ENCODE data around the gene RAB13. TPM values are rescaled to one million over a fixed set of nuclear protein-coding genes. Genes with fewer than 3 reads are reported as not detected.

RAB13 gene
- total RNA-seq, 1 experiment from 2014 or later, result 18.5 TPM

DNA sequence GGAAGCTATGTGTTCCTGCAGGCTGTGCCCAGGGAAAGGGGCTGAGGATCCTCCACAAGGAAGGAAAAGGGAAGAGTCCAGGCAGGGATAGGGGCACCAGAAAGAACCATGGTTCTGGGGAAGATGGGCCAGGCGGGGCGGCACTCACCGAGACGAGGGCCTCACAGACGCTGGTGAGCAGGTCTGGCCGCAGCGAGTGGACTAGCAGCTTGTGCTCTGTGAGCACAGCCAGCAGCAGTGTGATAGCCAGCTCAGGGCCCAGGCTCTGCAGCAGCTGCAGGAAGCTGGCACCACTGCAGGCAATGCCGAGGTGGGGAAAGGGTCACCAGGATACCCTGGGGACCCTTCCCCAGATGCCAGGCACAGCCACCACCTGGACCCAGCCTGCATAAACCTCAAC, 45.4 kb downstream of the RAB13 start:
- no peak for DNase-seq (ENCODE audit: low spot score)
- in situ Hi-C loops (cut with HindIII; ENCODE audit: low sequenced_read_pairs), result loop anchor here (25.0 kb wide), 1 partner anchor 128 kb away; no protein-coding TSS in a partner anchor

DNA sequence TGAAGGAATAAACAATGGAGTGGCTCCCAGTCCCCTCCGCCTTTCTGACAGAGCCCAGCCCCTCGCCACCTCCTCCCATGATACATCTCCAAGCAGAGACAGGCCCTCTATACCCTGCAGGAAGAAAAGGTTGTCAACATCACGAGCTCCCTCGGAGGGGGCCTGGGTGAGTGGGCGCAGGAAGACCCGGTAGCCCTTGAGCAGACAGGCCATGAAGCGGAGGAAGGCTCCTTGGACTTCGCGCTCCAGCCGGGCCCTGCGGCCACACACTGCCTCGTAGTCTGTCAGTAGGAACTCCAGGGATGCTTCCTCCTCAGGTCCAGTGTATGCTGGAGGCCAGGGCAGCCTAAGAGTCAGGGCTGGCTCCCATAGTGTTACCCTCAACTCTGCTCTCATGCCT, 46.7 kb downstream of the RAB13 start:
- DNase-seq (ENCODE audit: low spot score), result no peak
- in situ Hi-C loops (cut with HindIII; ENCODE audit: low sequenced_read_pairs), result loop anchor here (25.0 kb wide), 1 partner anchor 127 kb away; no protein-coding TSS in a partner anchor

DNA sequence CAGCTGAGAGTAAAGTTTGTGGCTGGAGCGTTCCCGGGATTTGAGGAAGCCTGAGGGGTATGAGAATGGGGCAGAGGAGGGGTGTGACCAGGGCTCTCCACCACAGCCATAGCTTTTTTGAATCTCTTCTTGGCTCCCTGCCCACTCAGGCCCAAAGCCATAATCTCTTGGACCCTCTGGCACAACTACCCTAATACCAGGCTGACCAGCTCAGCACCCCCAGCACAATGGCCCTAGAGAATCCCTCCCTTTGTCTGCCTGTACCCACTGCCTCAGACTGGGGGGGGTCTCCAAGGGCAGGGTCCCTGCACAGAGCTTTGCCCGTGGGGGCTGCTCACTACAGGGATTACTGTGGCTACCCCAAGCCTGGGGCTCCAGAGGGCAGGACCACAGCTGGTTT, 47.1 kb downstream of the RAB13 start:
- DNase-seq (ENCODE audit: low spot score), result no peak
- in situ Hi-C loops (cut with HindIII; ENCODE audit: low sequenced_read_pairs), result loop anchor here (25.0 kb wide), 1 partner anchor 127 kb away; no protein-coding TSS in a partner anchor

DNA sequence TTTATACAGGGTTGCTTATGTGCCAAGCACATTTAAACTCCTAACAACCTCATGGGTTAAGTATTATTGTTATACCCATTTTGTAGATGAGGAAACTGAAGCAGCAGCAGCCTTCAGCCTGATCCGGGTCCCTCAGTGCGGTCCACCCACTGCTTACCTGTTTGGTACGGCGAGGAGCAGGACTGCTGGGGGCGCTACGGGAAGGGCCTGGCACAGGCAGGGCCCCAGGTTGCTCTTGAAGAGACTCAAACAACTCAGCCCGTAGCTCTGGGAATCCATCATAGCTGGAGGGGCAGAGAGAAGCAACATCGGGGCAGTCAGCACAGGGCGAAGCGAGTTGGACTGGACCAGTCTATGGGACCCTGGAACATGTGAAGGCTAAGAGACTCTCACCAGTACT, 48.8 kb downstream of the RAB13 start:
- in situ Hi-C loops (cut with HindIII; ENCODE audit: low sequenced_read_pairs), result loop anchor here (25.0 kb wide), 1 partner anchor 125 kb away; no protein-coding TSS in a partner anchor
- DNase-seq (ENCODE audit: low spot score), result no peak

DNA sequence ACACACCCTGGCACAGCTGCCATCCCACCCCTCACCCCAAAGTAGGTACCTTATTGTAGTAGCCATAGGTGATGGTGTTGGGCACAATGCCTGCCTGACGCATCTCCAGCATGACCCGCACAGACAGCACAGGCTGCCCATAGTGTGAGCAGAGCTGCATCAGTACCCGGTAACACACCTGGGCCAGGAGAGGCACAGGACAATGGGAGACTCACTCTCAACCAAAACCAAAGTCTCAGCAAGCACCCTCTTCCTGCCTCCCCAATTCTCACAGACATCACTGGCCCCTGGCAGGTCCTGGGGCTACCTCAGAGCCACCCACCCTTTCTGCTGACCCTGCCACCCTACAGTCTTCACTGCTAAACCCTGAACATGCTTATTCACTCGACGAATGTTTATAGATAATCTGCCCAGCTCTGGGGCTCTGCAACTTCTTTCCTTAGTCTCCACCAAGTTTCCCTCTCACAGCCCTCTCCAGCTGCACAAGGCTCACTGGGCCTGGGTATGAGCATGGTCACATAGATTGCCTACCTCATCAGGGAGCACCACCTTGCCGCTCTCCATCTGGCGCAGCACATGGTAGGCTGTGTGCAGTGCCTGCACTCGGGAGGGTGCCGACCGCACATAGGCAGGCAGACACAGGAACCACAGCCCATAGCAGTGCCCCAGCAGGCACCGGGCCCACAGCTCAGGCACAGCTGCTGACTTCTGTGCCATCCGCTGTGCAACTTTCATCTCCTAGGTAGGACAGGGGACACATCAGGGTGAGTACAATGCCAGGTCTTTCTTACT, 49.9 kb downstream of the RAB13 start:
- in situ Hi-C loops (cut with HindIII; ENCODE audit: low sequenced_read_pairs), result loop anchor here (25.0 kb wide), 1 partner anchor 124 kb away; no protein-coding TSS in a partner anchor
- DNase-seq (ENCODE audit: low spot score), result peak; percentile 68

DNA sequence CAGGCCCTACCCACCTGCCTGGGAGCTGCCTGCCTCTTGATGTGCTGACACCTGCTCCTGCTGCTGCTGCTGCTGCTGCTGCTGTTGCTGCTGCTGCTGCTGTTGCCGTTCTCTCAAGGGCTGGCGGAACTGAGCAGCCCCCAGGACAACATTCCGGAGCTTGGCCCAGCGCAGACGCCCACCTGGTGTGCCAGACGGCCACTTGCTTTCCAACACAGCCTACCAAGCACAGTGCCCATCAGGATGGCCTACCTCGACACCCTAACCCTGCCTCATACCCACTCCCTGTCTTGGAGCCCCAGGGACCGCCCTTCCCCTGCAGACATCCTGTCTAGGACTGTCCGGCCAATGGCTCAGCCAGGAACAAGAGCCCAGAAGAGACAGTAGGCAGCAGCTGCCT, 51.4 kb downstream of the RAB13 start:
- no peak for DNase-seq (ENCODE audit: low spot score)
- in situ Hi-C loops (cut with HindIII; ENCODE audit: low sequenced_read_pairs), result loop anchor here (25.0 kb wide), 1 partner anchor 122 kb away; no protein-coding TSS in a partner anchor

DNA sequence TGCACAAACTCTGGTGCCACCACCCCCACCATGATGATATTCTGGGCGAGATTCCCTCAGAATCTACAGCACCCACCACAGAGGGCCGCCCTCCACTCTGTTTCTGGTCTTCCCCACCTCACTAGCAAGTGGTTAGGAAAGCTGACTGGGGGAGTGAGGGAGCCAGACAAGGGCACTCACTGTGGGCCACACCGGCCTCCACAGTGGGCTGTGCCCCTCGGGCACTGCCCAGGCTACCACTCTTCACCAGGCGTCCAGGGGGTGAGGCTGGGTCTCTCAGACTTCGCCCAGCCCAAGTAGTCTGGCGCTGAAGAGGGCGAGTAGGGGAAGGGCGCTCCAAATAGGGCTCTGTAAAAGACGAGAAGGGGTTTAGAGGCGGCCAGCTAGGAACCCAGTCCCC, 52.2 kb downstream of the RAB13 start:
- no peak for DNase-seq (ENCODE audit: low spot score)
- in situ Hi-C loops (cut with HindIII; ENCODE audit: low sequenced_read_pairs), result loop anchor here (25.0 kb wide), 1 partner anchor 122 kb away; no protein-coding TSS in a partner anchor

DNA sequence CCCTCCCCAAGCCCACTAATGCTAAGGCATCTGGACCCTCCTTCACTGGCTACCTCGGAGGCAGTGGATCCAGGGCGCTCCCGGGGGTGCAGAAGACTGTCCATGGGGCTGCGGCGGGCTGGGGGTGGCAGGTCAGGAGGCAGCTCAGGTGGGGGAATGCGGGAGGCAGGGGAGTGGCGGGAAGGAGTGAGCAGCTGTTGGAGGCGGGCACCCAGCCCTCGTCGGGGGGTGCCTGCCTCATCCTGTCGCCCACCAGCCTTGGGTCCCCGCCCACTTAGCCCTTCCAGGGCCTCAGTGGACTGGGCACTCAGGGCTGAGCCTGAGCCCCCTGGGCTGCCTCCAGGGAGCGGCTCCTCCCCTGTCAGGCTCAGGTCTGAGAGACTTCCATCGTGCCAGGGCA, 52.7 kb downstream of the RAB13 start:
- DNase-seq (ENCODE audit: low spot score), result no peak
- in situ Hi-C loops (cut with HindIII; ENCODE audit: low sequenced_read_pairs), result loop anchor here (25.0 kb wide), 1 partner anchor 121 kb away; no protein-coding TSS in a partner anchor

DNA sequence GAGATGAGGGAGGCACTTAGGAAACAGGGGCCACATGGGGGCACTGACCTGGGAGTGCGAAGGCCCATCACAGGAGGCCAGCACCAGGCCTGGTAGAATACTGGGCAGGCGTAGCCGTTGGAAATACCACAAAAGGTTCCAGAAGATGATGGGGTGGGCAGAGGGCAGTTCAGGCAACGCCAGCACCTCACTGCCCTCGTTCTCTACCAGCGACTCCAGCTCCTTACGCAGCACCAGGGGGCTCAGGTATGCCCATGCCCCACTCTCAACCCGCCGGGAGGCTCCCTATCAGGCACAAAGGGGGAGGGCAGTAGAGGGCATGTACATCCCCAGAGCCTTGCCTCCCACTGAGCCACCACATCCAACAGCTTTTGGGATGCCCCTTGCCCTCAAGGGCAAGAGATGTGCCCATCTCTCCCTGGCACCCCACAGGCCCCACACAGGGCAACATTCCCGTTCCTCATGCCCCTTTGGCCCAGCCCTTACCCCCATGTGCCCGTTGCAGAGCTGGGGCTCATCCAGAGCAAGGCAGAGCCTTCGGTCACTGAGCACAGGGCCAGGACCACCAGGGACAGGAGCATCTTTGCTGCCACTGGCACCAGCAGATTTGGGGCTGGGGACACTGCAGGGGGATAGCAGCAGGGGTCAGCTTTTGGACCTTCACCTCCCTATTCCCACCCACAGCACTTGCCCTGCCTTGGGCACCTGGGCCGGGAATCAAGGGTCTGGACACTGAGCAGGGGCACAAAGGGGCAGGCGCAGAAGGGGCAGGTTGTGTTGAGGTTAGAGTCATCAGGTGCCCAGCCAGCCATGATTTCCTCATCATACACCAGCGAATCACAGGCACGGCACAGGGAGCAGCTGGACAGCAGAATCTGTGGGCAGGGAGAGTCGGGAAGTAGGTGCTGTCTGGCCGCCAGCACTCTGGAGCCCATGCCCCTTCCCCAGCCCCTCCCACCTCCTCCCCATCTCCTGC, 53.7 kb downstream of the RAB13 start:
- in situ Hi-C loops (cut with HindIII; ENCODE audit: low sequenced_read_pairs), result loop anchor here (25.0 kb wide), 1 partner anchor 120 kb away; no protein-coding TSS in a partner anchor

More for the DNA sequence above, 53.7 kb downstream of the RAB13 start:
- no peak for DNase-seq (ENCODE audit: low spot score)

Other genes with a start within 250 kb of the RAB13 start
- 1.4 and 5.4 TPM in 2 replicates for gene SLC27A3, start 210.9 kb downstream of the RAB13 start, total RNA-seq (2014; rRNA removed; shearing (Covaris generic))
- gene GATAD2B, start 63.4 kb downstream of the RAB13 start, total RNA-seq (2014; rRNA removed; shearing (Covaris generic)), result 5.0 and 5.8 TPM in 2 replicates
- gene DENND4B, start 39.6 kb downstream of the RAB13 start, total RNA-seq (2014; rRNA removed; shearing (Covaris generic)), result 7.8 and 9.3 TPM in 2 replicates
- 3.6 and 7.2 TPM in 2 replicates for gene CRTC2, start 27.7 kb downstream of the RAB13 start, total RNA-seq (2014; rRNA removed; shearing (Covaris generic))
- gene SLC39A1, start 22.8 kb downstream of the RAB13 start, total RNA-seq (2014; rRNA removed; shearing (Covaris generic)), result 251 and 259 TPM in 2 replicates
- gene CREB3L4, start 18.4 kb downstream of the RAB13 start, total RNA-seq (2014; rRNA removed; shearing (Covaris generic)), result 12.0 and 13.4 TPM in 2 replicates
- gene JTB, start 8.7 kb downstream of the RAB13 start, total RNA-seq (2014; rRNA removed; shearing (Covaris generic)), result 196 TPM in 2 replicates
- gene RPS27, start 4.4 kb upstream of the RAB13 start, total RNA-seq (2014; rRNA removed; shearing (Covaris generic)), result 2,657 and 4,065 TPM in 2 replicates
- gene NUP210L, start 168.7 kb upstream of the RAB13 start, total RNA-seq (2014; rRNA removed; shearing (Covaris generic)), result not detected in 2 replicates
- 384 and 782 TPM in 2 replicates for gene TPM3, start 205.8 kb upstream of the RAB13 start, total RNA-seq (2014; rRNA removed; shearing (Covaris generic))
- gene CFAP141, start 220.0 kb upstream of the RAB13 start, total RNA-seq (2014; rRNA removed; shearing (Covaris generic)), result not detected in 2 replicates
- 120 and 209 TPM in 2 replicates for gene UBAP2L, start 234.6 kb upstream of the RAB13 start, total RNA-seq (2014; rRNA removed; shearing (Covaris generic))